Esophagus squamous epithelium (tissue), 4 donors: ENCODE measurements around the gene CORIN.

ENCODE experiments used
- POLR2A ChIP-seq, 4 donors: fragments of 450-650 bp; IDR thresholded peaks; one replicate each; pipeline ENCODE4 v1.6.1; 2017; ENCODE audit warnings: antibody characterized with exemption in 4 of 4, mild to moderate bottlenecking in 4 of 4, moderate library complexity in 3 of 4
- TF ChIP-seq, protein P1 (sequence below), 6 experiments: fragments of 450-650 bp in 4 of 6; fragments of 200-600 bp in 2 of 6; sonication (generic) in 2 of 6; IDR thresholded peaks; one replicate each; pipeline ENCODE4 v1.5.1; 2016 to 2019; ENCODE audit warnings: antibody characterized with exemption in 6 of 6, mild to moderate bottlenecking in 4 of 6, moderate library complexity in 4 of 6

DNA sequence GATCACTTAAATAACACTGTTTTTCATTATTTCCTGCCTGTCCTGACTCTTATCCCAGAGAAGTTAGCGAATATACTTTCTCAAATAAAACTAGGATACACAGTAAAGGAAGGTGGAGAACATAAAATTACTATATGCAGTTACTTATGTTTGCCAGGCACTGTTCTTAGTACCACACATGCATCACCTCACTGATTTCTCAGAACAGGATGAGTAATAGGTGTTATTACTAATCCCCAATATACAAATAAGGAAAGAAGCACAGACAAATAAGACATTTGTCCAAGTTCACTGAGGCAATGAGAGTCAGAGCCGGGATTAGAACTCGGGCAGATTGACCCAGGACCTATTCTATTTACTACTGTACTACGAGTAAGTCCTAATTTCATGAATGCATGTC, 91.7 kb downstream of the CORIN start:
- no peak for TF ChIP-seq POLR2A (IDR thresholded peaks at IDR 0.05)
- TF ChIP-seq, protein P1, sequence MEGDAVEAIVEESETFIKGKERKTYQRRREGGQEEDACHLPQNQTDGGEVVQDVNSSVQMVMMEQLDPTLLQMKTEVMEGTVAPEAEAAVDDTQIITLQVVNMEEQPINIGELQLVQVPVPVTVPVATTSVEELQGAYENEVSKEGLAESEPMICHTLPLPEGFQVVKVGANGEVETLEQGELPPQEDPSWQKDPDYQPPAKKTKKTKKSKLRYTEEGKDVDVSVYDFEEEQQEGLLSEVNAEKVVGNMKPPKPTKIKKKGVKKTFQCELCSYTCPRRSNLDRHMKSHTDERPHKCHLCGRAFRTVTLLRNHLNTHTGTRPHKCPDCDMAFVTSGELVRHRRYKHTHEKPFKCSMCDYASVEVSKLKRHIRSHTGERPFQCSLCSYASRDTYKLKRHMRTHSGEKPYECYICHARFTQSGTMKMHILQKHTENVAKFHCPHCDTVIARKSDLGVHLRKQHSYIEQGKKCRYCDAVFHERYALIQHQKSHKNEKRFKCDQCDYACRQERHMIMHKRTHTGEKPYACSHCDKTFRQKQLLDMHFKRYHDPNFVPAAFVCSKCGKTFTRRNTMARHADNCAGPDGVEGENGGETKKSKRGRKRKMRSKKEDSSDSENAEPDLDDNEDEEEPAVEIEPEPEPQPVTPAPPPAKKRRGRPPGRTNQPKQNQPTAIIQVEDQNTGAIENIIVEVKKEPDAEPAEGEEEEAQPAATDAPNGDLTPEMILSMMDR (IDR thresholded peaks at IDR 0.05): no peak
